ENCODE results near the gene PIGV.
A peak's percentile ranks its signal among the peaks of the same experiment; 100 is the strongest.

Gene PIGV

DNA sequence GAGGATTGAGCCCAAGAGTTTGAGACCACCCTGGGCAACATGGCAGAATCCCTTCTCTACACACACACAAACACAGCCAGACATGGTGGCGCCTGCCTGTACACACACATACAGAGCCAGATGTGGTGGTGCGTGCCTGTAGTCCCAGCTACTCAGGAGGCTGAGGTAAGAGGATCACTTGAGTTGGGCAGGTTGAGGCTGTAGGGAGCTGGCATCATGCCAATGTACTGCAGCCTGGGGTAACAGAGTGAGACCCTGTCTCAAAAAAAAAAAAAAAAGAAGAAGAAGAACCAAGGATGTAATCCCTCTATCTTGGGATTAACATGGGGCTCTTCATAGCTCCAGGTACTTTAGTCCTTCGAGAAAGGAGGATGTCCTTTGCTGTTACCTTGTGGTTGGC is 29.4 kb upstream of the PIGV start:
- no peak for TF ChIP-seq CTCF (IDR thresholded peaks at IDR 0.05; ENCODE audit: low read depth, low read length)
- no peak for DNase-seq (ENCODE audit: low read depth in 2 of 2)
- no peak overlapping the region for H3K4me3 ChIP-seq (replicated peaks in 1 of 2; ENCODE audit: low read depth in 2 of 2, low read length in 2 of 2)

DNA sequence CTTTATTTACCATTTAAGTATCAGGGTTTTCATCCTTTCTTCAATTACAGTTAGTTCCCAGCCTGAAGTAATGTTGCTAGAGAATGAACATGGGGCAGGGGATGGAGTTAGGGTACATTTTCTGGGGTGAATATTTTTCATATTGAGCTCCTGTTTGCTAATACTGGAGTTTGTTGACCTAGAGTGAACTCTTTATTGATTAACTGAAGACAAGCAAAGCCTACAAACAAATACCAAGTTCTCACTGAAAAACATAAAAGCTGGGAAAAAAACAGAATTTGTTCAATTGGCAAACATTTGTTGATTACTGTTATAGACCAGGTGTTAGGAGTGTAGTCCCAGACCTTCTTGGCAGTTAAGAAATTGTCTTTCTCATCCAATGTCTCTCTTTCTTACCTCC is 28.2 kb upstream of the PIGV start:
- no peak overlapping the region for H3K4me3 ChIP-seq (replicated peaks in 1 of 2; ENCODE audit: low read depth in 2 of 2, low read length in 2 of 2)
- DNase-seq (ENCODE audit: low read depth in 2 of 2) = no peak
- TF ChIP-seq CTCF (IDR thresholded peaks at IDR 0.05; ENCODE audit: low read depth, low read length) = no peak

- H3K4me3 ChIP-seq (replicated peaks in 1 of 2; ENCODE audit: low read depth in 2 of 2, low read length in 2 of 2) = no peak overlapping the region
- peak; percentile 10 for TF ChIP-seq CTCF (IDR thresholded peaks at IDR 0.05; ENCODE audit: low read depth, low read length)
- no peak for DNase-seq (ENCODE audit: low read depth in 2 of 2)
Measured at GRCh38 chr1:26761217-26761616, 26.5 kb upstream of the PIGV start.

DNA sequence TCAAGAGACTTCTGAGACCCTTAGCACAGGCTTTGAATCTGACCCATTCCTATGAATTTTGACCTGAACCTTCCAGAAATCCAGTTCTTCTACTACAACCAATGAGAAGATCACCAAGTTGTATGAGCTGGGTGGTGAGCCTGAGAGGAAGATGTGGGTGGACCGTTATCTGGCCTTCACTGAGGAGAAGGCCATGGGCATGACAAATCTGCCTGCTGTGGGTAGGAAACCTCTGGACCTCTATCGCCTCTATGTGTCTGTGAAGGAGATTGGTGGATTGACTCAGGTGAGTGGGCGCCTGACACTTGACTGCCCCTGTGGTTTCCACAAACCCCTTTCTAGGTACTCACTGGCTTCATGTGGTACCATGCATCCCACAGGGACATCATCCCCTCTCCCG is 20.0 kb upstream of the PIGV start:
- no peak overlapping the region for H3K4me3 ChIP-seq (replicated peaks in 1 of 2; ENCODE audit: low read depth in 2 of 2, low read length in 2 of 2)
- no peak for TF ChIP-seq CTCF (IDR thresholded peaks at IDR 0.05; ENCODE audit: low read depth, low read length)
- no peak for DNase-seq (ENCODE audit: low read depth in 2 of 2)

GRCh38 chr1:26768755-26769154 is 19.0 kb upstream of the PIGV start:
- no peak overlapping the region for H3K4me3 ChIP-seq (replicated peaks in 1 of 2; ENCODE audit: low read depth in 2 of 2, low read length in 2 of 2)
- TF ChIP-seq CTCF (IDR thresholded peaks at IDR 0.05; ENCODE audit: low read depth, low read length) = no peak
- peak; percentile 65 to 85 for DNase-seq (ENCODE audit: low read depth in 2 of 2)

DNA sequence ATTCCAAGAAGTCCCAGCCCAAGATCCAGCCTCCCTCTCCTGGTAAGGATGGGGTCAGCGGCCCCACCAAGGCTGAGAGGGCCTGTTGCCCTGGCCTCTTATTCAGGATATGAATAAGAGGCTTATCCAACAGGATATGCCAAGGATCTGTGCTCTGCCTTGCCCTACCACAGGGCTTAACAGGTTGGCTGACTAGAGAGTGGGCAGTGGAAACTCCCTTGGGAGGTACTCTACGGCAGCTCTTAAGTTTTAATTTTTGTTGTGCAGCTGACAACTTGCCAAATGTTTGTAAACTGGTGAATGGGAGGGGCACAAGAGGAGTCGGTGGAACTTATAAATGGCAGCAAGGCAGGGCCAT is 16.5 kb upstream of the PIGV start:
- DNase-seq (ENCODE audit: low read depth in 2 of 2) = no peak
- no peak overlapping the region for H3K4me3 ChIP-seq (replicated peaks in 1 of 2; ENCODE audit: low read depth in 2 of 2, low read length in 2 of 2)

More for the DNA sequence above, 16.5 kb upstream of the PIGV start:
- no peak for TF ChIP-seq CTCF (IDR thresholded peaks at IDR 0.05; ENCODE audit: low read depth, low read length)

Measured in cardiac fibroblast (primary cell).